Hepatocyte (in vitro differentiated cells): ENCODE data around the gene TMEM123.

Experiments
- CTCF ChIP-seq: fragments of 200-600 bp; sonication (generic); IDR thresholded peaks from 2 replicates; pipeline ENCODE4 v1.5.1; 2016; ENCODE audit warnings: antibody characterized with exemption, mild to moderate bottlenecking; ENCODE audit not compliant: poor library complexity
- EZH2 ChIP-seq: fragments of 200-600 bp; sonication (generic); IDR thresholded peaks from 2 replicates; pipeline ENCODE4 v1.6.1; 2016; ENCODE audit warnings: antibody characterized with exemption, mild to moderate bottlenecking, borderline replicate concordance
- EZH2phosphoT487 ChIP-seq: fragments of 200-600 bp; sonication (generic); IDR thresholded peaks from one replicate; pipeline ENCODE4 v1.6.1; 2018; ENCODE audit warnings: antibody characterized with exemption, mild to moderate bottlenecking, low read depth, moderate library complexity; ENCODE audit not compliant: unreplicated experiment, severe bottlenecking

- TF ChIP-seq CTCF (no peak), EZH2 (no peak), EZH2phosphoT487 (no peak)
Observed at GRCh38 chr11:102500829-102501228, 48.3 kb upstream of the TMEM123 start.
